OCI-M1 (cell line): ENCODE data around the gene COL1A2.
A peak's percentile ranks its signal among the peaks of the same experiment; 100 is the strongest.

Experiments used
- DNase-seq: peaks from one replicate; lab custom pipeline; 2025; lab: John Stamatoyannopoulos, UW

Gene COL1A2

GRCh38 chr7:94434042-94434441, 39.3 kb downstream of the COL1A2 start:
- DNase-seq, result no peak

- peak; percentile 91 for DNase-seq
Observed at GRCh38 chr7:94436018-94436604, 41.4 kb downstream of the COL1A2 start.

- DNase-seq, result no peak
Observed at GRCh38 chr7:94436700-94437099, 42.0 kb downstream of the COL1A2 start.

GRCh38 chr7:94439893-94440381, 45.2 kb downstream of the COL1A2 start:
- no peak for DNase-seq

- DNase-seq, result no peak
Observed at GRCh38 chr7:94440451-94441039, 45.9 kb downstream of the COL1A2 start.

GRCh38 chr7:94441138-94441537, 46.4 kb downstream of the COL1A2 start:
- DNase-seq, result no peak

- DNase-seq, result no peak
Observed at GRCh38 chr7:94442639-94443038, 47.9 kb downstream of the COL1A2 start.

GRCh38 chr7:94444813-94445212, 50.1 kb downstream of the COL1A2 start:
- DNase-seq, result no peak

- no peak for DNase-seq
Observed at GRCh38 chr7:94445696-94446194, 51.0 kb downstream of the COL1A2 start.

- no peak for DNase-seq
Observed at GRCh38 chr7:94446308-94446707, 51.6 kb downstream of the COL1A2 start.

GRCh38 chr7:94449151-94449725, 54.5 kb downstream of the COL1A2 start:
- DNase-seq, result peak; percentile 86

- no peak for DNase-seq
Observed at GRCh38 chr7:94450044-94450697, 55.5 kb downstream of the COL1A2 start.

GRCh38 chr7:94451187-94451586, 56.5 kb downstream of the COL1A2 start:
- DNase-seq, result no peak

GRCh38 chr7:94452239-94452638, 57.5 kb downstream of the COL1A2 start:
- DNase-seq, result no peak

GRCh38 chr7:94453898-94454297, 59.2 kb downstream of the COL1A2 start:
- no peak for DNase-seq

- no peak for DNase-seq
Observed at GRCh38 chr7:94458041-94458440, 63.3 kb downstream of the COL1A2 start.

GRCh38 chr7:94466516-94466915, 71.8 kb downstream of the COL1A2 start:
- no peak for DNase-seq

- DNase-seq, result no peak
Observed at GRCh38 chr7:94471604-94472003, 76.9 kb downstream of the COL1A2 start.

- no peak for DNase-seq
Observed at GRCh38 chr7:94472608-94473007, 77.9 kb downstream of the COL1A2 start.

- DNase-seq, result no peak
Observed at GRCh38 chr7:94476251-94476840, 81.7 kb downstream of the COL1A2 start.

- no peak for DNase-seq
Observed at GRCh38 chr7:94477878-94478277, 83.2 kb downstream of the COL1A2 start.

- no peak for DNase-seq
Observed at GRCh38 chr7:94478648-94479214, 84.0 kb downstream of the COL1A2 start.
